Kidney glomerular epithelial cell (primary cell): ENCODE data around the gene LONRF2.
"Not testable (repeated sequence)": the region's sequence is repeated elsewhere in the genome, so short reads cannot be mapped to it uniquely, and the experiment has no call there.

Experiments
- DNase-seq: peaks from one replicate; lab custom pipeline; 2025; lab: John Stamatoyannopoulos, UW

Gene LONRF2

GRCh38 chr2:100253786-100254185, 68.5 kb downstream of the LONRF2 start:
- DNase-seq, result no peak

DNA sequence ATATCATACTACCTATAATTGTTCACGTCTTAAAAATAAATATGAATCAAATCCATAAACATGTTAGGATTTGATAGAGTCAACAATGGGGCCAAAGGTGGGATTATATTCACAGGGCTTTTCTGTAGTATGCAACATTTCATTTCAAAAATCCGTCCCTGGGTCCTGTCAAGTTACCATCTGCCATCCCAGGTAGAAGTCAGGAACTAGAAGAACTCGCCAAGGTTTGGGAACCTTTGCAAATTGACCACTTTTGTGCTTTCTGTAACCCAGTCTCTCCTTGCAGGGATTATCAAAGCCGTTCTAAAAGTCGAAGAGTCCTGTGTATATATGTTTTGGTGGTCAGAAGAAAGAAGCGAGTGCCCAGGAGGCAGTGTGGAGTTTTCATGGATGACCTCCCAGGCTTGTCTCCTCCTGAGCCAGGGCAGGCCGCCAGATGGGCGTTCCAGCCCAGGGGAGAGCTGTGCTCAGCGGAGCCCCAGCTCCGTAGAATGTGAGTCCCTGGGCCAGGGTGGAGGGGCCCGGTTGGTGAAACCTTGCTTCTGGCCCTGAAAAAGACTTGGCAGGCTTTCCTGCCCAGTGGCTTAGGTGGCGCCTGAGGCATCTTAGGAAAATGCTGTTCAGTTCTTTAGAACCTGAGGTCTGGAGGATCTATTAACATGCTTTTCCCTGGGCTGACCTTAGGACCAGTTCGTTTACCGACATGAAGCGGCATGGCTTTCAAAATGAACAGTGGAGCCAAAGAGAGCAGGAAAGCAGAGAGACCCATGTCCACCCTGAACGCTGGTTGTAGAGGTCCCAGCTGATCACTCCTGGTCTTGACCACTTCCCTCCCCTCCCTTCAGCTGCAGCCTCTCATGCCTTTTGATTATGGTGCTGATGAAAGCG, 69.2 kb downstream of the LONRF2 start:
- peak; percentile 73 for DNase-seq

DNA sequence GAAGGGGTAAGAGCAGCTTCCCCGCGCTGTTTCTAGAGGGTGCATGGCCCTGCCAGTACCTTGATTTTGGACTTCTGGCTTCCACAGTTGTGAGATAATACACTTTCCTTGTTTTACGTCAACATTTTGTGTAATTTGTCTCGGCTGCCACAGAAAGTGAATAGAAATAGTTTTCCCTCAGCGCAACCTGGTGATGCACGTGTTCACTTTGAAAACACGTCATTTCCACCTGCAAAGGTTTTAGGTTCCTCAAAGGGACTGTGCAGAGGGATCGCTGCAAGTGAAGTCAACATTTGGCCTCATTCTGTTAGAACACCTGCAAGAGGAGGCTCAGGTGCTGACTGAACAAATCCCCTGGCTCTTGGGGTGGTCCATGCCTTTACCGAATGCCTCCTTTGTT, 71.7 kb downstream of the LONRF2 start:
- DNase-seq, result no peak

- no peak for DNase-seq
These were observed 73.3 kb downstream of the LONRF2 start for GRCh38 chr2:100248971-100249370.

DNA sequence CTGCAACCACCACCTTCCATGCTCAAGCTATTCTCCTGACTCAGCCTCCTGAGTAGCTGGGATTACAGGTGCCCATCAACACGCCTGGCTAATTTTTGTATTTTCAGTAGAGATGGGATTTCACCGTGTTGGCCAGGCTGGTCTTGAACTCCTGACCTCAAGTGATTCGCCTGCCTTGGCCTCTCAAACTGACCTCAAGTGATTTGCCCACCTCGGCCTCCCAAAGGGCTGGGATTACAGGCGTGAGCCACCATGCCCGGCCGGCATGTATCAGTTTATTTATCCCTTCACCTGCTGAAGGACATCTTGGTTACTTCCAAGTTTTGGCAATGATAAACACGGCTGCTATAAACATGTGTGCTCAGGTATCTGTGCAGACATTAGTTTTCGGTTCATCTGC, 73.7 kb downstream of the LONRF2 start:
- not testable (repeated sequence) for DNase-seq

GRCh38 chr2:100248044-100248330, 74.3 kb downstream of the LONRF2 start:
- DNase-seq, result no peak

- no peak for DNase-seq
These were observed 74.9 kb downstream of the LONRF2 start for GRCh38 chr2:100247256-100248043.

DNA sequence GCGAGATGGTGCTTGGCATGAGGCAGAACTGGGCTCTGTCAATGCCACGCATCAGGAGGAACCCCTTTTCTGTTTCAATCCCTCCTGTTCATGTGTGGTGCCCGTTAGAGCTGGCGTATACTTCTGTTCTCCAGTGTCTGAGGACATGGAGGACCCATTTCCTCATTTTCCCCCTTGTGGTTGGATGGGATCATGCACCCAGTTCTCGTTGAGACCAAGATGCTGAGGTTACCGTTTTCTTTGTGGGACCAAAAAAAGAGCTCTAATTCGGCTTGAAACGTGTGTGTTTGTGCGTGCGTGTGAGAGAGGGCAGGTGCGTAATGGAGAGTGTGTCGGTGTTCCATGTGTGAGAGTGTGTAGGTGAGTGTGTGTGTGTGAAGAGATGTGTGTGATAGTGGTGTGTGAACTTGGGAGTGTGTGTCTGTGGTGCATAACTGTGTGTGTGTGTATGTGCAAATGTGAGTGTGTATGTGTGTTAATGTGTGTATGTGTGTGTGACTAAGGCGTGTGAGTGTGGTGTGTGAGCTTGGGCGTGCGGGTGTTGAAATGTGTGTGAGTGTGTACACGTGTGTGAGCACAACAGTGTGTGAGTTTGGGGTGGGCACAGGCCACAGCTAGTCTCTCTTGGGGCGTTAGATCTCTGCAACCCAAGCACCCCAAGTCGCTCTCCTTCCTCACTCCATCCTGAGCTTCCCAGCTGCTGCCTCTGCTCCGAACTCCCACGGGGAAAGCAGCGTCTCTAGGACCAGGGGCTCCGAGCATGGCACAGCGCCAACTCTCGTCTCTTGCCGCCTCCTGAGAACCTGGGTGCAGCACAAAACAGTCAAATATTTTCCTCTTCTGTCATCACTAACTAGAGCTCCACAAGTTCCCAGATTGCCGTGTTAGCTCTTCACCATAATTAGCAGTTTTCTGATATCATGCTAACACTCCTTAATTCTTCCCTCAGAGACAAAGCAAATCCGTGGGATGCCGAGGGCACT, 75.8 kb downstream of the LONRF2 start:
- no peak for DNase-seq

DNA sequence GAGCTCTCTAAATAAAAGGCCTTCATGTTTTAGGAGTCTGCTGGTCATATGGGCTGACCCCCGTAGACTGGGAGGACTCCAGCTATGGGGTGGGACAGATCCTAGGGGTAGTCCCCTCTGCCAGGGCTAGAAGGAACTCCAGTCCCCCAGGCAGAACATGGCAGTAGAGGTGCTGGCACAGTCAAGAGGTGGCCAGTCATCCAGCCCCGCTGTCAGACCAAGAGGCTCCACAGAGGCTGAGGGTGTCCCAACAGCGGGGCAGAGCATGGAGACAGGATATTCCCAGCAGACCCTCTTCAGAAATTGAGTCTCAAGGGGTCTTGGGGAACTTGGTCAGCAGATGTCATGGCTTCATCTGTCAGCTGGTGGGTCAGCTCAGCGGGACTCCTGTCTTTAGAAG, 76.6 kb downstream of the LONRF2 start:
- DNase-seq, result no peak

- no peak for DNase-seq
These were observed 77.3 kb downstream of the LONRF2 start for GRCh38 chr2:100244881-100245605.

- no peak for DNase-seq
These were observed 78.7 kb downstream of the LONRF2 start for GRCh38 chr2:100243631-100244030.

DNA sequence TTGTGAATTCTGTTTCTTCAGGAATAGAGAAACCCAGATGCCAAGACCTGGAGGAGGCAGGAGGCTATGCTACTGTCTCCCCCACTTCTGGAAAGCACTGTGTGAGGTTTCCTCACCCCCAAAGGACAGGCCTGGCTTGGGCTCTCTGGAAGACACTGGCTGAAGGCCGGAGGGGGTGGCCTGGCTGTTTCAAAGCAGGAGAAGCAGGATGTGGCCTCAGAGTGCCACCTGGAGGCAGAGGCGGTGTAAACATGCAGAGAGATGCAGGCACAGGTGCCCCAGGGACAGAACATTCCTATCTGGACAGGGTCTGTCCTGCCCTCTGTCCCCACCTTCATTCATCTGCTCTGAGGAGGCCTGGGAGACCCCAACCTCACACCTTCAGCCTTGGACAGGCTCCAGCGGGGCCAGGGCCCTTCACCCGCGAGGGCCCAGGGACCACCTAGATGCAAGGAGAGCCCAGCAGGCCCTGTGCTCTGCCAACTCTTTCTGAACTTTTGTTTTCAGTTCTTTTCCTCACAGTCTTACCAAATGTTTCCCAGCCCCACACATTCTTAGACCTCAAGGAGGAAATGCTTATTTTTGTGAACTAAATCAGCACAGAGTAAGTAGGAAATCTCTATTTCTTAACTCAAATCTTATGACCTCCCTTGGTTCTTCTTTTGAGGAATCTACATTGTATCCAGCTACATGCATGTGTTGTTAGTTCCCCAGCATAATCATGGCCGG, 79.2 kb downstream of the LONRF2 start:
- DNase-seq, result peak; percentile 42

DNA sequence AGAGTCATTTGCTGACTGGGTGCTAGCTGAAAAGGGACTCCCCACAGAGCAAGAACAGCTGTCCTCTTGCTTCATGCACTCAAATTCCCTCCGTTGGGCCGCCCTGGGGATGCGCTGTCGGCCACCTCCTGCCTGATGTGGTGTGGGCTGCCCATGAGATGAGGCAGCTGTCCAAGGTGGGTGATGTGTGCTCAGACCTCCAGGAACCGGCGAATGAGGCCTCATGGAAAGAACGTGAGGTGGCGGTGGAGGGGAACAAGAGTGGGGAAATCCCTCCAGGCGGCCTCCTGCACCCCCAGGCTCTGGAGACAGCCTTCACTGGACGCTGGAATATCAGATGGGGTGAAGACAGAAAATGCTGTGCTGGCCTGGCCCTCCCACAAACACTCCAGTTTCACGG, 79.8 kb downstream of the LONRF2 start:
- no peak for DNase-seq

GRCh38 chr2:100241236-100241635, 81.1 kb downstream of the LONRF2 start:
- no peak for DNase-seq

- peak; percentile 14 for DNase-seq
These were observed 81.9 kb downstream of the LONRF2 start for GRCh38 chr2:100240386-100240785.

DNA sequence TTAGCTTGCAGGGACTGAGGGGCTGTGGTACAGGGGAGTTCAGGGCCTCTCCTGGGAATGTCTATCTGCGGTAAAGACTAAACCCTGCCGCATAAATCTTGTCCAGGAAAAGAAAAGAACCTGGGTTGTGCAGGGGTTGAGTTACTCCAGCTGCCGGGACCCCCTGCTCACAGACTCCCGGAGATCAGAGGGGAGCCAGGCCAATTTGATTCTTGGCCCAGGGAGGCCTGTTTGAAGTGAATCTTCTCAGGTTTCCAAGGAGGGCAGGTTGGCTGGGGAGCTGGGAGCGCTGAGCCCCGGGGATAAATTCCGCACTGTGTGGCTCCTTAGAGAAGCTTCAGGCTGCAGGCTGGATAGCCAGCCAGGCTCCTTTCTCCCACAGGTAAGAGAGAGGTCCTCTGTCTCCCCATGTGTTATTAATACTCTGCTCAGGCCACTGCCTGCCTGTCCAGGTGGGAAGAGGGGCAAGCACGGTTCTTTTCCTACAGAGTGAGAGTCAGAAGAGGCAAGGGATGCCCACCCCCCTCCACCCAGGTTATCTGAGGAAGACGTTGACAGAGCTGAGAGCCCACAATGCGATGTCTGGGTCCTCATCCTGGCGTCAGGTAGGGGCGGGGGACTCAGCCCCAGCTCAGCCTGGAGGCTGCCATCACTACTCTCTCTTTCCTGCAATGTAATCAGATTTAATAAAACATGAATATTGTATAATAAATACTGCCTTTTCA, 82.7 kb downstream of the LONRF2 start:
- no peak for DNase-seq

DNA sequence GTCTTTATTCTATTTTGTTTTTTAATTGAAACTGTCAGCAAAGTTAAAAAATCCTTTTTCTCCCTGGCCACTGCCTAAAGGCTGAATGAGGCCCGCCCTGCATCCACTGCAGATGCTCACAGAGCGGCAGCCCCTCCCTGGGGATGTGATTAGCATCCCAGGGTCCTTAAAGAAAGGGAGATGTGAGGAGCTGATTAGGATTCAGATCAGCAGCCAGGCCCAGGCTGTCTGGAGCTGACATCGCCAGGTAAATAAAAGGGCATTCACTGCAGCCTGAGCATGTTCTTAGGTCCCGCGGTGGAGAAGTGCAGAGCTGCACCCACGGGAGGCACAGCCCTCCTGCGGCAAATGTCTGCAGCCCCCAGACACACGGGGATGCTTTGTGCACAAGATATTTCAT, 83.8 kb downstream of the LONRF2 start:
- DNase-seq, result no peak

DNA sequence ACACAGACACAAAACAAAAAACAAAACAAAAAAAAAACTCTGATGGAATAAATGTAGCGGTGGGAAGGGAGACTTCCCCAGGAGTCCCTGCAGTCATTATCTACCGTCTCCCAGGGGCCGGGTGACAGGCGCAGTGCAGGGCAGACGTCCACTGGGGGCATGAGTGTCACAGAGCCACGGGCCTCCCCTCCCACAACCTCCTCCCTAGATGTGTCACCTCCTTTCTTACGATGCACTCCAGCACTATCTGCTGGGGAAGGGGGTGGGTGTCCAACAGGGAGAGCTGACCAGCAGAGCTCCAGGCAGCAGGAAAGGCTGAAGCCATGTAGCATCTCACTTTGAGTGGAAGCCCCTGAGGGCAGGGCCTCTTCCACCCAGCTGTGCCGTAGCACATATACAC, 84.5 kb downstream of the LONRF2 start:
- DNase-seq, result peak; percentile 2

GRCh38 chr2:100237163-100237562, 85.1 kb downstream of the LONRF2 start:
- no peak for DNase-seq

GRCh38 chr2:100236166-100236565, 86.1 kb downstream of the LONRF2 start:
- no peak for DNase-seq
